Measurements from ENCODE around the gene EGFLAM.

GRCh38 chr5:38285226-38285625, 26.9 kb downstream of the EGFLAM start:
- TF ChIP-seq, protein P1, sequence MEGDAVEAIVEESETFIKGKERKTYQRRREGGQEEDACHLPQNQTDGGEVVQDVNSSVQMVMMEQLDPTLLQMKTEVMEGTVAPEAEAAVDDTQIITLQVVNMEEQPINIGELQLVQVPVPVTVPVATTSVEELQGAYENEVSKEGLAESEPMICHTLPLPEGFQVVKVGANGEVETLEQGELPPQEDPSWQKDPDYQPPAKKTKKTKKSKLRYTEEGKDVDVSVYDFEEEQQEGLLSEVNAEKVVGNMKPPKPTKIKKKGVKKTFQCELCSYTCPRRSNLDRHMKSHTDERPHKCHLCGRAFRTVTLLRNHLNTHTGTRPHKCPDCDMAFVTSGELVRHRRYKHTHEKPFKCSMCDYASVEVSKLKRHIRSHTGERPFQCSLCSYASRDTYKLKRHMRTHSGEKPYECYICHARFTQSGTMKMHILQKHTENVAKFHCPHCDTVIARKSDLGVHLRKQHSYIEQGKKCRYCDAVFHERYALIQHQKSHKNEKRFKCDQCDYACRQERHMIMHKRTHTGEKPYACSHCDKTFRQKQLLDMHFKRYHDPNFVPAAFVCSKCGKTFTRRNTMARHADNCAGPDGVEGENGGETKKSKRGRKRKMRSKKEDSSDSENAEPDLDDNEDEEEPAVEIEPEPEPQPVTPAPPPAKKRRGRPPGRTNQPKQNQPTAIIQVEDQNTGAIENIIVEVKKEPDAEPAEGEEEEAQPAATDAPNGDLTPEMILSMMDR (conservative IDR thresholded peaks at IDR 0.05 in 1 of 2, IDR thresholded peaks at IDR 0.05 in 1 of 2; ENCODE audit: low read depth in 1 of 2, low read length in 2 of 2) = no peak
- no peak for TF ChIP-seq EZH2 (IDR thresholded peaks at IDR 0.05; ENCODE audit: low read length, missing control alignments)

All from fibroblast of lung (primary cell).